H1 (cell line): ENCODE results near the gene OTUD5. TPM values are rescaled to one million over a fixed set of nuclear protein-coding genes. Genes with fewer than 3 reads are reported as not detected.

Source experiments
- polyA plus RNA-seq, 7 experiments: library from polyadenylated mRNA; depleted of rRNA in 3 of 7; stranded (reverse) in 5 of 7; unstranded in 2 of 7; fragments of >200 nt in 5 of 7; fragments of 200-250 nt in 2 of 7; gene quantifications; 1 replicate in 5 of 7; 2 replicates in 1 of 7; 4 replicates in 1 of 7; pipeline versions ENCODE4 v1.2.1 to v1.2.3, GENCODE V29; 2011 to 2013; ENCODE audit warnings: missing spikeins in 2 of 7, mixed read lengths in 2 of 7
- total RNA-seq: library from RNA; stranded (reverse); fragmentation: NEBNext Ultra II Directional; extraction: Animal tissue kit (Norgen Biotek cat#: 25700); gene quantifications from 2 replicates; pipeline ENCODE4 v1.2.1, GENCODE V29; 2021
- TF ChIP-seq, protein P1 (sequence below): fragments of 300-600 bp; sonication (generic); IDR thresholded peaks from 2 replicates; pipeline ENCODE4 v1.7.1; 2012; ENCODE audit warnings: low read length, moderate library complexity, mild to moderate bottlenecking, inconsistent platforms; ENCODE audit not compliant: insufficient replicate concordance

Gene OTUD5
- total and polyA plus RNA-seq, 2 of the 8 experiments (the other 6 are each of a cell fraction or from before 2014, with no cell fraction given), result 46.3 to 53.5 TPM

DNA sequence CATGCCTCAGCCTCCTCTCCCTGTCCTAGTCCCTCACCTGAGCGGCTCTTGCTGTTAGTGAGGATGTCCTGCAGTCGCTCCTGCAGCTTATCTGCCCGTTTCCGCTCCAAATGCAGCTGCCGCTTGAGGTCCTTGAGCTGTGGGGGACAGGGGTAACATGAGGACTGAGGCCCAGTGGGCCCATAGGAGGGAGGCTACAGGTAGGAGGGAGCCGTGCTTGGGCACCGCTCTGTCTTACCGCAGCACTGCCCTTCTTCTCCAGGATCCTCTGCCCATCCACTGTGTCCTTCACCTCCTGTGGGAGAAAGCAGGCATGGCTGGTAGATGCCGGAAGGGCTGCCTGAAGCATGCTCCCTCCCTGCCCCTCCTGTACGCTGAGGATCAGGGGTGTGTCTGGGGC is 23.8 kb upstream of the OTUD5 start (continued):
- TF ChIP-seq, protein P1, sequence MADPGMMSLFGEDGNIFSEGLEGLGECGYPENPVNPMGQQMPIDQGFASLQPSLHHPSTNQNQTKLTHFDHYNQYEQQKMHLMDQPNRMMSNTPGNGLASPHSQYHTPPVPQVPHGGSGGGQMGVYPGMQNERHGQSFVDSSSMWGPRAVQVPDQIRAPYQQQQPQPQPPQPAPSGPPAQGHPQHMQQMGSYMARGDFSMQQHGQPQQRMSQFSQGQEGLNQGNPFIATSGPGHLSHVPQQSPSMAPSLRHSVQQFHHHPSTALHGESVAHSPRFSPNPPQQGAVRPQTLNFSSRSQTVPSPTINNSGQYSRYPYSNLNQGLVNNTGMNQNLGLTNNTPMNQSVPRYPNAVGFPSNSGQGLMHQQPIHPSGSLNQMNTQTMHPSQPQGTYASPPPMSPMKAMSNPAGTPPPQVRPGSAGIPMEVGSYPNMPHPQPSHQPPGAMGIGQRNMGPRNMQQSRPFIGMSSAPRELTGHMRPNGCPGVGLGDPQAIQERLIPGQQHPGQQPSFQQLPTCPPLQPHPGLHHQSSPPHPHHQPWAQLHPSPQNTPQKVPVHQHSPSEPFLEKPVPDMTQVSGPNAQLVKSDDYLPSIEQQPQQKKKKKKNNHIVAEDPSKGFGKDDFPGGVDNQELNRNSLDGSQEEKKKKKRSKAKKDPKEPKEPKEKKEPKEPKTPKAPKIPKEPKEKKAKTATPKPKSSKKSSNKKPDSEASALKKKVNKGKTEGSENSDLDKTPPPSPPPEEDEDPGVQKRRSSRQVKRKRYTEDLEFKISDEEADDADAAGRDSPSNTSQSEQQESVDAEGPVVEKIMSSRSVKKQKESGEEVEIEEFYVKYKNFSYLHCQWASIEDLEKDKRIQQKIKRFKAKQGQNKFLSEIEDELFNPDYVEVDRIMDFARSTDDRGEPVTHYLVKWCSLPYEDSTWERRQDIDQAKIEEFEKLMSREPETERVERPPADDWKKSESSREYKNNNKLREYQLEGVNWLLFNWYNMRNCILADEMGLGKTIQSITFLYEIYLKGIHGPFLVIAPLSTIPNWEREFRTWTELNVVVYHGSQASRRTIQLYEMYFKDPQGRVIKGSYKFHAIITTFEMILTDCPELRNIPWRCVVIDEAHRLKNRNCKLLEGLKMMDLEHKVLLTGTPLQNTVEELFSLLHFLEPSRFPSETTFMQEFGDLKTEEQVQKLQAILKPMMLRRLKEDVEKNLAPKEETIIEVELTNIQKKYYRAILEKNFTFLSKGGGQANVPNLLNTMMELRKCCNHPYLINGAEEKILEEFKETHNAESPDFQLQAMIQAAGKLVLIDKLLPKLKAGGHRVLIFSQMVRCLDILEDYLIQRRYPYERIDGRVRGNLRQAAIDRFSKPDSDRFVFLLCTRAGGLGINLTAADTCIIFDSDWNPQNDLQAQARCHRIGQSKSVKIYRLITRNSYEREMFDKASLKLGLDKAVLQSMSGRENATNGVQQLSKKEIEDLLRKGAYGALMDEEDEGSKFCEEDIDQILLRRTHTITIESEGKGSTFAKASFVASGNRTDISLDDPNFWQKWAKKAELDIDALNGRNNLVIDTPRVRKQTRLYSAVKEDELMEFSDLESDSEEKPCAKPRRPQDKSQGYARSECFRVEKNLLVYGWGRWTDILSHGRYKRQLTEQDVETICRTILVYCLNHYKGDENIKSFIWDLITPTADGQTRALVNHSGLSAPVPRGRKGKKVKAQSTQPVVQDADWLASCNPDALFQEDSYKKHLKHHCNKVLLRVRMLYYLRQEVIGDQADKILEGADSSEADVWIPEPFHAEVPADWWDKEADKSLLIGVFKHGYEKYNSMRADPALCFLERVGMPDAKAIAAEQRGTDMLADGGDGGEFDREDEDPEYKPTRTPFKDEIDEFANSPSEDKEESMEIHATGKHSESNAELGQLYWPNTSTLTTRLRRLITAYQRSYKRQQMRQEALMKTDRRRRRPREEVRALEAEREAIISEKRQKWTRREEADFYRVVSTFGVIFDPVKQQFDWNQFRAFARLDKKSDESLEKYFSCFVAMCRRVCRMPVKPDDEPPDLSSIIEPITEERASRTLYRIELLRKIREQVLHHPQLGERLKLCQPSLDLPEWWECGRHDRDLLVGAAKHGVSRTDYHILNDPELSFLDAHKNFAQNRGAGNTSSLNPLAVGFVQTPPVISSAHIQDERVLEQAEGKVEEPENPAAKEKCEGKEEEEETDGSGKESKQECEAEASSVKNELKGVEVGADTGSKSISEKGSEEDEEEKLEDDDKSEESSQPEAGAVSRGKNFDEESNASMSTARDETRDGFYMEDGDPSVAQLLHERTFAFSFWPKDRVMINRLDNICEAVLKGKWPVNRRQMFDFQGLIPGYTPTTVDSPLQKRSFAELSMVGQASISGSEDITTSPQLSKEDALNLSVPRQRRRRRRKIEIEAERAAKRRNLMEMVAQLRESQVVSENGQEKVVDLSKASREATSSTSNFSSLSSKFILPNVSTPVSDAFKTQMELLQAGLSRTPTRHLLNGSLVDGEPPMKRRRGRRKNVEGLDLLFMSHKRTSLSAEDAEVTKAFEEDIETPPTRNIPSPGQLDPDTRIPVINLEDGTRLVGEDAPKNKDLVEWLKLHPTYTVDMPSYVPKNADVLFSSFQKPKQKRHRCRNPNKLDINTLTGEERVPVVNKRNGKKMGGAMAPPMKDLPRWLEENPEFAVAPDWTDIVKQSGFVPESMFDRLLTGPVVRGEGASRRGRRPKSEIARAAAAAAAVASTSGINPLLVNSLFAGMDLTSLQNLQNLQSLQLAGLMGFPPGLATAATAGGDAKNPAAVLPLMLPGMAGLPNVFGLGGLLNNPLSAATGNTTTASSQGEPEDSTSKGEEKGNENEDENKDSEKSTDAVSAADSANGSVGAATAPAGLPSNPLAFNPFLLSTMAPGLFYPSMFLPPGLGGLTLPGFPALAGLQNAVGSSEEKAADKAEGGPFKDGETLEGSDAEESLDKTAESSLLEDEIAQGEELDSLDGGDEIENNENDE, result no peak
